Spinal cord (tissue), 10 donors: ENCODE data around the gene BBOX1. TPM values are rescaled to one million over a fixed set of nuclear protein-coding genes. Genes with fewer than 3 reads are reported as not detected.
"Not testable (repeated sequence)": the region's sequence is repeated elsewhere in the genome, so short reads cannot be mapped to it uniquely, and the experiment has no call there.

Source experiments
- DNase-seq, 6 donors: peaks; one replicate each; pipeline versions ENCODE4 v3.0.0 to v3.0.0-alpha.2; 2013 to 2015; ENCODE audit warnings: low spot score in 6 of 6, low read depth in 4 of 6
- H3K27ac ChIP-seq: one replicate; pipeline ENCODE4 v1.5.1; 2013; ENCODE audit warnings: low read depth, low read length, control low read depth
- H3K27me3 ChIP-seq: one replicate; pipeline ENCODE4 v1.6.1; 2013; ENCODE audit warnings: low read length; ENCODE audit not compliant: control insufficient read depth, insufficient read depth
- H3K36me3 ChIP-seq: one replicate; pipeline ENCODE4 v1.6.1; 2013; ENCODE audit warnings: low read length; ENCODE audit not compliant: control insufficient read depth, insufficient read depth
- H3K4me1 ChIP-seq: one replicate; pipeline ENCODE4 v1.6.1; 2013; ENCODE audit warnings: low read length; ENCODE audit not compliant: control insufficient read depth, insufficient read depth
- H3K4me3 ChIP-seq: one replicate; pipeline ENCODE4 v1.5.1; 2013; ENCODE audit warnings: low read depth, low read length, control low read depth
- H3K9me3 ChIP-seq: one replicate; pipeline ENCODE4 v1.6.1; 2013; ENCODE audit warnings: low read length; ENCODE audit not compliant: control insufficient read depth, insufficient read depth
- WGBS: methylation state at CpG from one replicate; pipeline ENCODE4 v1.1.5; 2013; ENCODE audit warnings: missing lambda C conversion rate; ENCODE audit not compliant: insufficient coverage; 5-methylcytosine and 5-hydroxymethylcytosine counted together
- polyA plus RNA-seq, 2 donors: library from polyadenylated mRNA; unstranded; fragments of 120-200 nt; gene quantifications; one replicate each; pipeline ENCODE4 v1.2.1, GENCODE V29; 2013; ENCODE audit not compliant: insufficient read length in 2 of 2
- total RNA-seq, 2 donors: library from RNA; depleted of rRNA in 1 of 2; stranded (reverse); fragments of 120-200 nt in 1 of 2; fragments of >200 nt in 1 of 2; gene quantifications; one replicate each; pipeline versions ENCODE4 v1.2.3 to v1.2.4, GENCODE V29; 2013 to 2014
- donor health status: healthy.

The BBOX1 gene
- total and polyA plus RNA-seq, 4 donors, result 19.8 to 42.8 (median 29.9) TPM

GRCh38 chr11:27135924-27136329, 95.3 kb downstream of the BBOX1 start:
- not testable (repeated sequence) for H3K4me1 ChIP-seq, H3K36me3 ChIP-seq, H3K27ac ChIP-seq, H3K27me3 ChIP-seq, H3K4me3 ChIP-seq, H3K9me3 ChIP-seq, DNase-seq
- 71% methylated on average over 4 of the region's 8 CpGs for WGBS

GRCh38 chr11:27138716-27139115, 98.1 kb downstream of the BBOX1 start:
- Histone ChIP-seq H3K36me3 (no peaks in the 10 kb centered on the region), H3K27me3 (no peaks in the 10 kb centered on the region), H3K4me1 (no peaks in the 10 kb centered on the region), H3K4me3 (no peak overlapping the region), H3K27ac (no peak overlapping the region), H3K9me3 (peaks cover 3% of the 10 kb centered on the region)
- no peak for DNase-seq

- Histone ChIP-seq H3K4me3 (no peak overlapping the region), H3K27me3 (no peaks in the 10 kb centered on the region), H3K36me3 (no peaks in the 10 kb centered on the region), H3K27ac (no peak overlapping the region), H3K9me3 (peaks cover 3% of the 10 kb centered on the region), H3K4me1 (no peaks in the 10 kb centered on the region)
- DNase-seq, result no peak
Observed at GRCh38 chr11:27139742-27140367, 99.2 kb downstream of the BBOX1 start.

DNA sequence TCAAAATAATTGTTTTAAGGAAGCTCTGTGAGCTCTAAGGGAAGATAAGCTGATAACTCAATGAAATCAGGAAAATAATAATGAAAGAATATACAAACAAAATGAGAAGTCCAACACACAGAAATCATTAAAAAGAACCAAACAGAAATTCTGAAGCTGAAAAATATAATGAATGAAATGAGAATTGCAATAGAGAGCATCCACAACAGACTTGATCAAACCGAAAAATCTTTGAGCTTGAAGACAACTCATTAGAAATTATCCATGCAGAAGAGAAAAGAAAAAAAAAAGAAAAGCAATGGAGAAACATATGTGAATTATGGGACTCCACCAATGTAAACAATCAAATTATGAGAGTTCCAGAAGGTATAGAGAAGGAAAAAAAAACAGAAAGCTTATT, 101.0 kb downstream of the BBOX1 start:
- no peaks in the 10 kb centered on the region for H3K36me3 ChIP-seq
- no peaks in the 10 kb centered on the region for H3K4me1 ChIP-seq
- no peak for DNase-seq
- H3K9me3 ChIP-seq, result peaks cover 3% of the 10 kb centered on the region
- no peaks in the 10 kb centered on the region for H3K27me3 ChIP-seq
- no CpG with 5 or more reads among the region's 1 CpG for WGBS
- no peak overlapping the region for H3K4me3 ChIP-seq
- no peak overlapping the region for H3K27ac ChIP-seq

DNA sequence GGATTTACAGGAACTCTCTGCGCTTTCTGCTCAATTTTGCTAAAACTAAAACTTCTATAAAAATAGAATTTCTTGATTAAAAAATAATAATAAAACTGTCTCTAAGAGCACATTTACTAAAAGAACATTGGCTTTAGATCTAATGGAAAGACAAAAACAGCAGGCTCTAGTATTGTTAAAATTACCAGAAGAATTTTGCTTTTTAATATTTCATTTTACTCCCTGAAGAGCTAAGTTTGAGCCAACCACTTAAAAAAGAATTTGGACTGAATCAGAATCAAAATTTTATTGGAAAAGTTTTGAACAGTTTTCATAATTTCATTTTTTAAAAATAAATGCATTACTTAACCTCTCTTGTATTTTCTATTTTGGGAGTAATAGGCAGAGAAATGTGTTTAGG, 107.3 kb downstream of the BBOX1 start:
- no peaks in the 10 kb centered on the region for H3K9me3 ChIP-seq
- no CpG with 5 or more reads among the region's 1 CpG for WGBS

GRCh38 chr11:27148506-27148905, 107.9 kb downstream of the BBOX1 start:
- Histone ChIP-seq H3K9me3 (no peaks in the 10 kb centered on the region), H3K4me3 (no peak overlapping the region), H3K36me3 (no peaks in the 10 kb centered on the region), H3K27ac (no peak overlapping the region), H3K27me3 (no peaks in the 10 kb centered on the region), H3K4me1 (no peaks in the 10 kb centered on the region)
- no peak for DNase-seq

More for the DNA sequence above, 107.3 kb downstream of the BBOX1 start:
- Histone ChIP-seq H3K4me1 (no peaks in the 10 kb centered on the region), H3K4me3 (no peak overlapping the region), H3K27ac (no peak overlapping the region), H3K36me3 (no peaks in the 10 kb centered on the region), H3K27me3 (no peaks in the 10 kb centered on the region)
- no peak for DNase-seq

- H3K4me1 ChIP-seq, result no peaks in the 10 kb centered on the region
- H3K4me3 ChIP-seq, result no peak overlapping the region
- no peak for DNase-seq
- no peaks in the 10 kb centered on the region for H3K27me3 ChIP-seq
- WGBS, result 93% methylated on average over 2 of the region's 2 CpGs
- no peaks in the 10 kb centered on the region for H3K36me3 ChIP-seq
- no peaks in the 10 kb centered on the region for H3K9me3 ChIP-seq
- H3K27ac ChIP-seq, result no peak overlapping the region
Observed at GRCh38 chr11:27150098-27150497, 109.5 kb downstream of the BBOX1 start.

- Histone ChIP-seq H3K36me3 (no peaks in the 10 kb centered on the region), H3K4me3 (no peak overlapping the region), H3K9me3 (no peaks in the 10 kb centered on the region), H3K4me1 (no peaks in the 10 kb centered on the region), H3K27ac (no peak overlapping the region), H3K27me3 (no peaks in the 10 kb centered on the region)
- DNase-seq, result no peak
- WGBS, result no CpG with 5 or more reads among the region's 1 CpG
Observed at GRCh38 chr11:27153136-27153535, 112.5 kb downstream of the BBOX1 start.

DNA sequence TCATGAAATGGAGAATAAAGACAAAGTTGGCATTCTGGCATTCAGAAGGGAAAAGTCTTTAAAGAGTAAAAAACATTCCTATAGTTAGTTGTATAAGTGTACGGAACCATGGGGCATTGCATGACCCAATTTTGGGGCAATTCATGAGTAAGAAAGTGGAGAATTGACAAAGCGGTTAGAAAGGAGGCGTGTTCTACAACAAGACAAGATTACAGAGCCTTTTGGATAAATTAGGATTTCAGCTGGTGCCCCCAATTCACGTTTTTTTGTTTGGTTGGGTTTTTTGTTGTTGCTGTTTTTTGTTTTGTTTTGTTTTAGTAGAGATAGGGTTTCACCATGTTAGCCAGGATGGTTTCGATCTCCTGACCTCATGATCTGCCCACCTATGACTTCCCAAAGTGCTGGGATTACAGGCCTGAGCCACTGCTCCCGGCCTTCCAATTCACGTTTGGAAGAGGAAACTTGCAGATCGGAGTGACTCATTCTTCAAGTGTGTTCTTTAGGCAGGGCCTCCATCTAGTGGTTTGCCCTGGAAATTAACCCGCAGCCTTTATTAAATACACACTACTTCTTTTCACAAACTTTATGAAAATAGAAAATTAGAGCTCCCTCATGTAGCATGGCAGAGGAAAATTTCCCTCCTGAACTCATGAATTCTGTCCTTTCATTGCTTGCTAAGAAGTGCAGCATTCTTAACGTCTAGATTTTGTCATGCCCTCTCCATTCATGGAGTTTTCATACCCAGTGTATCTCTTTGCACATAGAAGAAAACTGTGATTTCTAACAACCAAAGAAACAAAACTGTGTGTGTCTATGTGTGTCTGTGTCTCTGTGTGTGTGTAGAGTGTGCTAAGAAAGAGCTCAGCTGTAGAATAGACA, 118.1 kb downstream of the BBOX1 start:
- DNase-seq, result peak; percentile 53 to 92 (median 61)
- H3K9me3 ChIP-seq, result no peaks in the 10 kb centered on the region
- no peaks in the 10 kb centered on the region for H3K27me3 ChIP-seq
- 30% methylated on average over 6 of the region's 10 CpGs for WGBS
- H3K4me3 ChIP-seq, result no peak overlapping the region
- H3K4me1 ChIP-seq, result no peaks in the 10 kb centered on the region
- peak overlapping the region; percentile 81 for H3K27ac ChIP-seq
- H3K36me3 ChIP-seq, result no peaks in the 10 kb centered on the region

DNA sequence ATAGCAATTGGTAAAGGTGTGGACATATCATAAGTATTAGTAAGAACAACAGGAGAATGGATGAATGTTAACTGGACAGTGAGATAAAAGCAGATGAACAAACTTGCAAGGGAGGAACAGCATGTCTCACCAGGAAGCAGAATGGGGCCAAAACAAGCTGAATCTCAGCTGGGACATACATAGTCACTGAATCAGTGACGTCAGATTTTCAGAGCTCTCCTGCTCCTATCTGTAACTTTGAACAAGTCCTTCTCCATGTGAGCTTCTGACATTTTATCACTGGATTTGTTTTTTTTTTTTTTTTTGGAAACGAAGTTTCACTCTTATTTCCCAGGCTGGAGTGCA, 118.7 kb downstream of the BBOX1 start:
- Histone ChIP-seq H3K9me3 (no peaks in the 10 kb centered on the region), H3K4me3 (no peak overlapping the region), H3K36me3 (no peaks in the 10 kb centered on the region), H3K4me1 (no peaks in the 10 kb centered on the region), H3K27me3 (no peaks in the 10 kb centered on the region), H3K27ac (peak overlapping the region; percentile 81)
- WGBS, result no CpG with 5 or more reads among the region's 2 CpGs
- peak in 1 of 6 donors; percentile 37 for DNase-seq
